H9 (cell line): ENCODE results near the gene SPATA3. TPM values are rescaled to one million over a fixed set of nuclear protein-coding genes. Genes with fewer than 3 reads are reported as not detected.

Experiments used
- DNase-seq: peaks from one replicate; pipeline ENCODE4 v3.0.0-alpha.2; 2017
- H2AFZ ChIP-seq: one replicate; pipeline ENCODE4 v1.6.1; 2013; ENCODE audit warnings: mild to moderate bottlenecking, low read length, control low read depth, moderate library complexity
- H2AK5ac ChIP-seq: 2 replicates; pipeline ENCODE4 v1.6.1; 2013; ENCODE audit warnings: low read length, control low read depth, mixed read lengths; ENCODE audit not compliant: insufficient read length
- H2BK120ac ChIP-seq: one replicate; pipeline ENCODE4 v1.6.1; 2013; ENCODE audit warnings: low read depth, mild to moderate bottlenecking, low read length, control low read depth, inconsistent platforms; ENCODE audit not compliant: poor library complexity, severe bottlenecking
- H2BK12ac ChIP-seq: 2 replicates; pipeline ENCODE4 v1.6.1; 2013; ENCODE audit warnings: low read length, control low read depth, mixed read lengths, low read depth; ENCODE audit not compliant: insufficient read length
- H2BK15ac ChIP-seq: 2 replicates; pipeline ENCODE4 v1.6.1; 2013; ENCODE audit warnings: low read depth, low read length, control low read depth
- H2BK20ac ChIP-seq: one replicate; pipeline ENCODE4 v1.6.1; 2013; ENCODE audit warnings: low read depth, mild to moderate bottlenecking, low read length, control low read depth, inconsistent platforms; ENCODE audit not compliant: poor library complexity, severe bottlenecking
- H2BK5ac ChIP-seq: 2 replicates; pipeline ENCODE4 v1.6.1; 2013; ENCODE audit warnings: low read length, control low read depth, mixed read lengths; ENCODE audit not compliant: insufficient read length
- H3K14ac ChIP-seq: 2 replicates; pipeline ENCODE4 v1.6.1; 2013; ENCODE audit warnings: low read length, control low read depth; ENCODE audit not compliant: insufficient read depth
- H3K18ac ChIP-seq: 2 replicates; pipeline ENCODE4 v1.6.1; 2013; ENCODE audit warnings: low read depth, mild to moderate bottlenecking, mixed read lengths, low read length, control low read depth; ENCODE audit not compliant: insufficient read length
- H3K23ac ChIP-seq: 2 replicates; pipeline ENCODE4 v1.6.1; 2013; ENCODE audit warnings: low read length, control low read depth, mixed read lengths, low read depth; ENCODE audit not compliant: insufficient read length
- H3K23me2 ChIP-seq: 2 replicates; pipeline ENCODE4 v1.6.1; 2013; ENCODE audit warnings: low read depth, mild to moderate bottlenecking, mixed read lengths, low read length, control low read depth; ENCODE audit not compliant: insufficient read length, poor library complexity, severe bottlenecking
- H3K27ac ChIP-seq: 2 replicates; pipeline ENCODE4 v1.5.1; 2013; ENCODE audit warnings: low read length, control low read depth, mixed read lengths, low read depth; ENCODE audit not compliant: insufficient read length
- H3K27me3 ChIP-seq: 2 replicates; pipeline ENCODE4 v1.6.1; 2013; ENCODE audit warnings: low read length, control low read depth, inconsistent platforms; ENCODE audit not compliant: insufficient read depth
- H3K4ac ChIP-seq: 2 replicates; pipeline ENCODE4 v1.6.1; 2013; ENCODE audit warnings: low read depth, mild to moderate bottlenecking, control low read depth, inconsistent platforms, low read length, moderate library complexity
- H3K4me1 ChIP-seq: 2 replicates; pipeline ENCODE4 v1.6.1; 2013; ENCODE audit warnings: low read length, control low read depth, inconsistent platforms; ENCODE audit not compliant: insufficient read depth
- H3K4me2 ChIP-seq: 2 replicates; pipeline ENCODE4 v1.6.1; 2013; ENCODE audit warnings: low read length, control low read depth, mixed read lengths; ENCODE audit not compliant: insufficient read length, insufficient read depth
- H3K56ac ChIP-seq: 2 replicates; pipeline ENCODE4 v1.6.1; 2013; ENCODE audit warnings: low read depth, mild to moderate bottlenecking, mixed read lengths, low read length, control low read depth; ENCODE audit not compliant: insufficient read length
- H3K79me1 ChIP-seq: 2 replicates; pipeline ENCODE4 v1.6.1; 2013; ENCODE audit warnings: low read depth, mild to moderate bottlenecking, moderate library complexity, low read length, control low read depth, inconsistent platforms; ENCODE audit not compliant: insufficient read depth, poor library complexity, severe bottlenecking
- H3K79me2 ChIP-seq: 2 replicates; pipeline ENCODE4 v1.6.1; 2013; ENCODE audit warnings: low read length, control low read depth, inconsistent platforms; ENCODE audit not compliant: insufficient read depth
- H3K9ac ChIP-seq: 2 replicates; pipeline ENCODE4 v1.6.1; 2013; ENCODE audit warnings: low read length, control low read depth, mixed read lengths; ENCODE audit not compliant: insufficient read length; ENCODE audit errors: extremely low read depth
- H3K9me3 ChIP-seq: one replicate; pipeline ENCODE4 v1.6.1; 2013; ENCODE audit warnings: low read depth, low read length, inconsistent platforms; ENCODE audit not compliant: control insufficient read depth
- H3T11ph ChIP-seq: one replicate; pipeline ENCODE4 v1.6.1; 2013; ENCODE audit warnings: mild to moderate bottlenecking, low read length, control low read depth, inconsistent platforms
- H4K20me1 ChIP-seq: one replicate; pipeline ENCODE4 v1.6.1; 2013; ENCODE audit not compliant: control insufficient read depth, insufficient read length, insufficient read depth
- H4K5ac ChIP-seq: 2 replicates; pipeline ENCODE4 v1.6.1; 2013; ENCODE audit warnings: low read depth, mild to moderate bottlenecking, mixed read lengths, low read length, control low read depth; ENCODE audit not compliant: insufficient read length
- H4K8ac ChIP-seq: replicated peaks from 2 replicates; pipeline ENCODE4 v1.6.1; 2013; ENCODE audit warnings: low read length, control low read depth, mixed read lengths, low read depth; ENCODE audit not compliant: insufficient read length
- H4K91ac ChIP-seq: 2 replicates; pipeline ENCODE4 v1.6.1; 2013; ENCODE audit warnings: low read depth, mild to moderate bottlenecking, moderate library complexity, mixed read lengths, low read length, control low read depth; ENCODE audit not compliant: insufficient read length
- H3K27ac Mint-ChIP-seq, 3 experiments: 2 replicates in 2 of 3; 3 replicates in 1 of 3; pipeline ENCODE4 v1.8.0; 2020 to 2021; ENCODE audit warnings: mixed read lengths in 3 of 3, mild to moderate bottlenecking in 1 of 3, moderate library complexity in 1 of 3
- H3K27me3 Mint-ChIP-seq: 2 replicates; pipeline ENCODE4 v1.8.0; 2021; ENCODE audit warnings: low read depth, mild to moderate bottlenecking, moderate library complexity, mixed read lengths
- H3K36me3 Mint-ChIP-seq, 3 experiments: 2 replicates in 2 of 3; 3 replicates in 1 of 3; pipeline ENCODE4 v1.8.0; 2020 to 2021; ENCODE audit warnings: low read depth in 3 of 3, mixed read lengths in 3 of 3; ENCODE audit not compliant: insufficient read depth in 1 of 3
- H3K4me1 Mint-ChIP-seq, 2 experiments: 2 replicates each; pipeline ENCODE4 v1.8.0; 2020; ENCODE audit warnings: mixed read lengths in 2 of 2
- H3K4me3 Mint-ChIP-seq, 2 experiments: 2 replicates in 1 of 2; 3 replicates in 1 of 2; pipeline ENCODE4 v1.8.0; 2020 to 2021; ENCODE audit warnings: mild to moderate bottlenecking in 2 of 2, mixed read lengths in 2 of 2, moderate library complexity in 1 of 2
- H3K9me3 Mint-ChIP-seq, 2 experiments: 2 replicates in 1 of 2; 3 replicates in 1 of 2; pipeline ENCODE4 v1.8.0; 2020; ENCODE audit warnings: mild to moderate bottlenecking in 2 of 2, mixed read lengths in 2 of 2, moderate library complexity in 1 of 2
- WGBS: extraction: QIAGEN DNeasy Blood & Tissue Kit; methylation state at CpG from one replicate; pipeline ENCODE4 v1.1.7; 2013; ENCODE audit warnings: missing lambda C conversion rate, low lambda C conversion rate, mixed read lengths; ENCODE audit not compliant: insufficient read length; ENCODE audit errors: extremely low coverage; 5-methylcytosine and 5-hydroxymethylcytosine counted together
- total RNA-seq: library from RNA; stranded (reverse); gene quantifications from 2 replicates; pipeline ENCODE4 v1.2.1, GENCODE V29; 2021
- TF ChIP-seq, protein P1 (sequence below): fragments of 200-600 bp; sonication (generic); conservative IDR thresholded peaks from 3 replicates; pipeline ENCODE4 v1.8.0; 2021; ENCODE audit warnings: antibody characterized with exemption, mild to moderate bottlenecking

The SPATA3 gene
- total RNA-seq, 1 experiment from 2014 or later: not detected

DNA sequence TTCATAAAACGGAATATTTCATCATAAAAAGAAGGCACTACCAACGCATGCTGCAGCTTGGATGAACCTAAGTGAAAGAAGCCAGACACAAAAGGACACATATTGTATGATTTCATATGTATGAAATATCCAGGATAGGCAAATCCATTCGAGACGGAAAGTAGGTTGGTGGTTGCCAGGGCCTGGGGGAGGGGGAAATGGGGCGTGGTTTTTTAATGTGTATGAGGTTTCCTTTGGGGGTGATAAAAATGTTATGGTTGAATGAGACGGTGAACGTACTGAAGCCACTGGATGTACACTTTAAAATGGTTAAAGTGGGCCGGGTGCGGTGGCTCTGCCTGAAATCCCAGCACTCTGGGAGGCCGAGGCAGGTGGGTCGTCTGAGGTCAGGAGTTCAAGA, 20.0 kb upstream of the SPATA3 start:
- Histone ChIP-seq H2BK20ac (no peak overlapping the region), H2BK120ac (no peak overlapping the region), H2BK15ac (no peak overlapping the region), H2AK5ac (no peak overlapping the region), H4K91ac (no peak overlapping the region), H3K23me2 (no peaks in the 10 kb centered on the region), H3K9me3 (no peaks in the 10 kb centered on the region), H2BK5ac (no peak overlapping the region), H3K18ac (no peak overlapping the region), H3K4ac (no peak overlapping the region), H3K9ac (no peak overlapping the region), H3K79me1 (no peaks in the 10 kb centered on the region), H4K5ac (no peak overlapping the region), H3K79me2 (no peaks in the 10 kb centered on the region), H3K23ac (no peak overlapping the region), H4K20me1 (no peaks in the 10 kb centered on the region), H2BK12ac (no peak overlapping the region), H4K8ac (no peak overlapping the region), H3K27ac (no peak overlapping the region), H3K14ac (no peak overlapping the region), H3K4me1 (no peaks in the 10 kb centered on the region), H3K27me3 (no peaks in the 10 kb centered on the region), H3K4me2 (no peak overlapping the region), H2AFZ (no peak overlapping the region), H3T11ph (no peak overlapping the region), H3K56ac (no peak overlapping the region)
- no peak overlapping the region; a peak in 1 of 7 replicates for H3K27ac Mint-ChIP-seq
- DNase-seq: no peak
- TF ChIP-seq, protein P1, sequence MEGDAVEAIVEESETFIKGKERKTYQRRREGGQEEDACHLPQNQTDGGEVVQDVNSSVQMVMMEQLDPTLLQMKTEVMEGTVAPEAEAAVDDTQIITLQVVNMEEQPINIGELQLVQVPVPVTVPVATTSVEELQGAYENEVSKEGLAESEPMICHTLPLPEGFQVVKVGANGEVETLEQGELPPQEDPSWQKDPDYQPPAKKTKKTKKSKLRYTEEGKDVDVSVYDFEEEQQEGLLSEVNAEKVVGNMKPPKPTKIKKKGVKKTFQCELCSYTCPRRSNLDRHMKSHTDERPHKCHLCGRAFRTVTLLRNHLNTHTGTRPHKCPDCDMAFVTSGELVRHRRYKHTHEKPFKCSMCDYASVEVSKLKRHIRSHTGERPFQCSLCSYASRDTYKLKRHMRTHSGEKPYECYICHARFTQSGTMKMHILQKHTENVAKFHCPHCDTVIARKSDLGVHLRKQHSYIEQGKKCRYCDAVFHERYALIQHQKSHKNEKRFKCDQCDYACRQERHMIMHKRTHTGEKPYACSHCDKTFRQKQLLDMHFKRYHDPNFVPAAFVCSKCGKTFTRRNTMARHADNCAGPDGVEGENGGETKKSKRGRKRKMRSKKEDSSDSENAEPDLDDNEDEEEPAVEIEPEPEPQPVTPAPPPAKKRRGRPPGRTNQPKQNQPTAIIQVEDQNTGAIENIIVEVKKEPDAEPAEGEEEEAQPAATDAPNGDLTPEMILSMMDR: no peak
- H3K9me3 Mint-ChIP-seq: peaks cover 7 to 12% of the 10 kb centered on the region in 2 experiments; a peak in 4 of 5 replicates
- peaks cover 0 to 10% (median 3%) of the 10 kb centered on the region in 3 experiments; a peak in 5 of 7 replicates for H3K36me3 Mint-ChIP-seq
- WGBS: 100% methylated on average over 3 of the region's 11 CpGs
- H3K4me1 Mint-ChIP-seq: peaks cover 9 to 10% of the 10 kb centered on the region in 2 experiments; a peak in 3 of 4 replicates
- H3K4me3 Mint-ChIP-seq: no peak overlapping the region; a peak in 1 of 5 replicates
- H3K27me3 Mint-ChIP-seq: peaks cover 2% of the 10 kb centered on the region; the same call in 1 of the 2 replicates
